ENCODE data around the gene EGFR. TPM values are rescaled to one million over a fixed set of nuclear protein-coding genes. Genes with fewer than 3 reads are reported as not detected.

Gene EGFR
- total and polyA plus RNA-seq, 9 donors: 13.0 to 54.6 (median 41.7) TPM

GRCh38 chr7:55260676-55261385, 242.0 kb downstream of the EGFR start:
- H3K27ac ChIP-seq: no peak overlapping the region
- H3K4me3 ChIP-seq: no peak overlapping the region
- no peaks in the 10 kb centered on the region for H3K36me3 ChIP-seq
- no peaks in the 10 kb centered on the region for H3K4me1 ChIP-seq (ENCODE audit: insufficient read depth)
- no peaks in the 10 kb centered on the region for H3K27me3 ChIP-seq
- DNase-seq: no peak
- intact Hi-C loops (cut with DNase I): no loop called here
- TF ChIP-seq POLR2A (IDR thresholded peaks at IDR 0.05) (no peak), CTCF (IDR thresholded peaks at IDR 0.05) (no peak), EP300 (IDR thresholded peaks at IDR 0.05) (no peak)
- WGBS, 3 donors: 64 to 98% (median 64%) methylated on average over 3 of the region's 3 CpGs
- no peaks in the 10 kb centered on the region for H3K9me3 ChIP-seq
